Measurements from ENCODE around the gene LHX4. TPM values are rescaled to one million over a fixed set of nuclear protein-coding genes. Genes with fewer than 3 reads are reported as not detected.

Gene LHX4
- total RNA-seq (2012; rRNA removed) (0.18 and 0.28 TPM in 2 replicates), polyA plus RNA-seq (2012; rRNA removed) (0.03 and 0.05 TPM in 2 replicates), Bru-seq, nascent RNA (percentile 27 among the genes with signal in this experiment), BruChase-seq, experiment 1, labeled RNA remaining after a 6-hour chase (percentile 27 among the genes with signal in this experiment), BruChase-seq, experiment 2, labeled RNA remaining after a 2-hour chase (percentile 33 among the genes with signal in this experiment)
- 0.03 and 0.07 TPM in 2 replicates for polyA plus RNA-seq (2012; cell fraction: cytosol; rRNA removed)
- polyA plus RNA-seq (2012; cell fraction: nucleus; rRNA removed; ENCODE audit: low replicate concordance): 0.07 and 0.15 TPM in 2 replicates
- long read RNA-seq, partial matches to known transcripts: 0 of 8 reads
- long read RNA-seq, other reads (novel, unspliced or antisense): 8 of 8 reads

DNA sequence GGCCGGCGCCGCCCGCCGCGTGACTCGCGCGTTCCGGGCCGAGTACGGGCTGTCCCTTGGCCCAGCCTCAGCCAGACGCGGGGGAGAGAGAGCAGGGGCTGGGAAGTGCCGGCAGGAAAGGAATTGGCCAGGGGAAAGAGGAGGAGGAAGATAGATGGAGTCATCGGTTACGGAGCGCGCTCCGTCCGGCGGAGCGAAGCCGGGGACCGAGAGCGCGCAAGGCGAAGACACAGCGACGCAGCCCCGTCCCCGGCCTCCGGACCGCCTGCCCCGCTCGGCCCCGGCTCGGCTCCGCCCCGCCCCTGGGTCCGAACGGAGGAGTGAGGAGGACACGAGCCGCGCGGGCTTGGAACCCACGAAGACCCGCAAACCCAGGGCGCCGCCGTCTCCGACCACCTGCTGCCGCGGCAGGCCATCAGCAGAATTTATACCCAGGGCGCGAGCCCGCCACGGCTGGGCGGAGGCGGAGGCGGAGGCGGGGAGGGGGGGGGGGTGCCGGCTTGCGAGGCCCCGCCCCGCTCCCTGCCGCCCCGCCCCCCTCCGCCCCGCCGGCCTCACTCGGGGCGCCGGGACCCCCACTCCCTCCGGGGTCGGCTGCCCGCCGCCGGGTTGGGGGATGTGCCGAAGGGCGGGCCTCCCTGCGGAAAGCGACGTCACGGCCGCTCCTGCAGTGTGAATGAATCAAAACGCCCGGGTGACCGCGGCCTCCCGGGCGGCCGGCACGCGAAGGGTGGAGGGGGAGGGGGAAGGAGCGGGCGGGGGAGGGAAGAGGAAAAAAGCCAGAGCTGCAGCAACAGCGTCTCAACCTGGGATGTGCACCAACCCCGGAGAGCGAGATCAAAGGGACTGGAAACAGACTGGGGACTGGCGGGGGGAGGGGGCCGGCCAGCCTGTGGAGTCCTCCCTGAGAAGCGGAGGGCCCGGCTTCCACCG is at the start of gene LHX4:
LHX4 (plus strand) TSS at position 782 of the 933 bp plus-strand sequence. CDS start 266 bp downstream, outside the sequence.
- intact Hi-C loops (cut with micrococcal nuclease): no loop called here

More for the DNA sequence above, at the start of gene LHX4:
- Histone ChIP-seq H3K27me3 (ENCODE audit: control insufficient read depth, insufficient read depth, low read length) (peaks cover 78% of the 10 kb centered on the region), H4K5ac (ENCODE audit: low read depth, low read length) (no peak within 1 kb of the TSS), H2AFZ (replicated peaks; ENCODE audit: low read length, poor library complexity) (peak within 1 kb of the TSS; percentile 82), H3K23ac (ENCODE audit: low read depth, low read length) (no peak within 1 kb of the TSS), H3K14ac (replicated peaks; ENCODE audit: low read depth, low read length) (no peak within 1 kb of the TSS), H3K18ac (ENCODE audit: low read depth, low read length) (no peak within 1 kb of the TSS), H3K4me1 (ENCODE audit: control insufficient read depth, insufficient read depth, low read length) (no peaks in the 10 kb centered on the region; the same call in 1 of the 2 replicates), H3K56ac (ENCODE audit: extremely low read depth, insufficient read depth, low read length) (no peak within 1 kb of the TSS), H2BK20ac (ENCODE audit: low read depth, low read length) (no peak within 1 kb of the TSS), H3K79me1 (ENCODE audit: low read depth in 1 of 2, low read length in 2 of 2) (no peaks in the 10 kb centered on the region), H3K27ac (ENCODE audit: insufficient read depth, low read length) (no peak within 1 kb of the TSS; the same call in 1 of the 2 replicates), H4K91ac (ENCODE audit: insufficient read depth, low read depth, low read length) (no peak within 1 kb of the TSS), H2AK5ac (ENCODE audit: low read depth, low read length) (no peak within 1 kb of the TSS), H2BK15ac (ENCODE audit: low read depth, low read length) (no peak within 1 kb of the TSS), H2BK120ac (ENCODE audit: low read depth, low read length) (no peak within 1 kb of the TSS), H3K9ac (ENCODE audit: low read depth, low read length) (peak within 1 kb of the TSS; percentile 23; the same call in 1 of the 2 replicates), H3K36me3 (ENCODE audit: control insufficient read depth, insufficient read depth, low read length) (no peaks in the 10 kb centered on the region), H3K4me2 (ENCODE audit: low read depth, low read length) (peak within 1 kb of the TSS; percentile 99), H2AK9ac (replicated peaks; ENCODE audit: low read depth, low read length, poor library complexity) (no peak within 1 kb of the TSS), H3K4me3 (ENCODE audit: insufficient read depth, low read depth, low read length) (peak within 1 kb of the TSS; percentile 64), H3K4ac (ENCODE audit: low read depth, low read length) (no peak within 1 kb of the TSS), H2BK5ac (ENCODE audit: low read depth, low read length, poor library complexity, severe bottlenecking) (no peak within 1 kb of the TSS), H3K9me3 (ENCODE audit: control insufficient read depth, insufficient read depth, low read length) (peaks cover 5% of the 10 kb centered on the region; the same call in 1 of the 2 replicates), H4K20me1 (ENCODE audit: insufficient read depth, low read length) (peaks cover 17% of the 10 kb centered on the region), H3K9me1 (ENCODE audit: insufficient read depth, low read length) (peaks cover 4% of the 10 kb centered on the region; the same call in 1 of the 2 replicates), H4K8ac (ENCODE audit: low read depth in 2 of 2, low read length in 2 of 2) (no peak within 1 kb of the TSS)
- 0% methylated on average over 40 of the region's 105 CpGs; no CpG with 5 or more reads in 1 of the 2 experiments for WGBS, 2 experiments (ENCODE audit: extremely low coverage in 2 of 2, insufficient read length in 1 of 2)
- dilution Hi-C loops (cut with HindIII; ENCODE audit: low sequenced_read_pairs, unreplicated experiment) (no loop called here), in situ Hi-C loops (cut with MboI; ENCODE audit: low sequenced_read_pairs) (no loop called here)
- POLR2A ChIA-PET (ENCODE audit: unreplicated experiment): no interaction called here
- no peak for TF ChIP-seq NFE2L2 (IDR thresholded peaks at IDR 0.05; ENCODE audit: low read depth, low read length)
- no peak for TF ChIP-seq CEBPB (IDR thresholded peaks at IDR 0.05; ENCODE audit: low read depth, low read length)
- TF ChIP-seq BHLHE40 (IDR thresholded peaks at IDR 0.05; ENCODE audit: low read depth, low read length): no peak
- TF ChIP-seq RAD21 (IDR thresholded peaks at IDR 0.05; ENCODE audit: low read length): no peak
- no peak for TF ChIP-seq POLR2A (IDR thresholded peaks at IDR 0.05; ENCODE audit: low read depth, low read length)
- TF ChIP-seq CHD1 (IDR thresholded peaks at IDR 0.05; ENCODE audit: low read depth, low read length): no peak
- TF ChIP-seq, protein P1, sequence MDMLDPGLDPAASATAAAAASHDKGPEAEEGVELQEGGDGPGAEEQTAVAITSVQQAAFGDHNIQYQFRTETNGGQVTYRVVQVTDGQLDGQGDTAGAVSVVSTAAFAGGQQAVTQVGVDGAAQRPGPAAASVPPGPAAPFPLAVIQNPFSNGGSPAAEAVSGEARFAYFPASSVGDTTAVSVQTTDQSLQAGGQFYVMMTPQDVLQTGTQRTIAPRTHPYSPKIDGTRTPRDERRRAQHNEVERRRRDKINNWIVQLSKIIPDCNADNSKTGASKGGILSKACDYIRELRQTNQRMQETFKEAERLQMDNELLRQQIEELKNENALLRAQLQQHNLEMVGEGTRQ (IDR thresholded peaks at IDR 0.05; ENCODE audit: low read depth, low read length): no peak
- ATAC-seq (ENCODE audit: low read depth) (peak; percentile 60), DNase-seq (no peak)
- CTCF ChIA-PET: interaction anchor here (1.0 kb wide), 1 partner anchor 186 kb away, joined by 3 read pairs; no protein-coding TSS in a partner anchor
- BruUV-seq (replicated peaks): no TSS peak

Measured in IMR-90 (cell line).